ENCODE data around the gene TLE6. TPM values are rescaled to one million over a fixed set of nuclear protein-coding genes. Genes with fewer than 3 reads are reported as not detected.

TLE6 gene
- total and polyA plus RNA-seq, 11 donors: 0.21 to 1.4 (median 0.69) TPM; not detected in 1

GRCh38 chr19:3013263-3013725, 35.9 kb downstream of the TLE6 start:
- Histone ChIP-seq H3K4me1 (no peaks in the 10 kb centered on the region), H3K9me3 (no peaks in the 10 kb centered on the region), H3K4me3 (no peak overlapping the region), H3K36me3 (peaks cover 0 to 72% (median 47%) of the 10 kb centered on the region in 9 donors), H3K27ac (no peak overlapping the region), H3K27me3 (no peaks in the 10 kb centered on the region)
- intact Hi-C loops (cut with DNase I): no loop called here
- WGBS, 4 donors: 79 to 88% (median 84%) methylated on average over 7 of the region's 7 CpGs
- DNase-seq: no peak
- ATAC-seq: no peak
- TF ChIP-seq POLR2A (IDR thresholded peaks at IDR 0.05) (no peak), CTCF (IDR thresholded peaks at IDR 0.05) (no peak)

GRCh38 chr19:3014135-3014534, 36.8 kb downstream of the TLE6 start:
- Histone ChIP-seq H3K4me3 (no peak overlapping the region), H3K27ac (no peak overlapping the region), H3K36me3 (peaks cover 0 to 65% (median 42%) of the 10 kb centered on the region in 9 donors), H3K4me1 (no peaks in the 10 kb centered on the region), H3K27me3 (no peaks in the 10 kb centered on the region), H3K9me3 (no peaks in the 10 kb centered on the region)
- WGBS, 4 donors: 98 to 99% (median 98%) methylated on average over 8 of the region's 8 CpGs
- TF ChIP-seq CTCF (IDR thresholded peaks at IDR 0.05) (no peak), POLR2A (IDR thresholded peaks at IDR 0.05) (no peak)
- DNase-seq (no peak), ATAC-seq (no peak)
- intact Hi-C loops (cut with DNase I): no loop called here

GRCh38 chr19:3015126-3016057, 38.0 kb downstream of the TLE6 start:
- peaks cover 0 to 61% (median 36%) of the 10 kb centered on the region in 9 donors for H3K36me3 ChIP-seq
- intact Hi-C loops (cut with DNase I): no loop called here
- DNase-seq (no peak), ATAC-seq (peak in 1 of 4 donors; percentile 50)
- no peak overlapping the region for H3K27ac ChIP-seq
- H3K9me3 ChIP-seq: no peaks in the 10 kb centered on the region
- no peaks in the 10 kb centered on the region for H3K27me3 ChIP-seq
- no peaks in the 10 kb centered on the region for H3K4me1 ChIP-seq
- TF ChIP-seq CTCF (IDR thresholded peaks at IDR 0.05) (no peak), POLR2A (IDR thresholded peaks at IDR 0.05) (no peak)
- H3K4me3 ChIP-seq: no peak overlapping the region
- WGBS, 4 donors: 94 to 96% (median 95%) methylated on average over 22 of the region's 22 CpGs

GRCh38 chr19:3017923-3018322, 40.6 kb downstream of the TLE6 start:
- peaks cover 0 to 38% (median 21%) of the 10 kb centered on the region in 9 donors for H3K36me3 ChIP-seq
- 88 to 100% (median 96%) methylated on average over 6 to 7 of the region's 7 CpGs for WGBS, 4 donors
- no peak for TF ChIP-seq CTCF (IDR thresholded peaks at IDR 0.05)
- TF ChIP-seq POLR2A (IDR thresholded peaks at IDR 0.05): no peak
- H3K4me3 ChIP-seq: no peak overlapping the region
- H3K4me1 ChIP-seq: no peaks in the 10 kb centered on the region
- no peaks in the 10 kb centered on the region for H3K27me3 ChIP-seq
- intact Hi-C loops (cut with DNase I): no loop called here
- H3K27ac ChIP-seq: no peak overlapping the region
- no peak for DNase-seq
- ATAC-seq: no peak
- no peaks in the 10 kb centered on the region for H3K9me3 ChIP-seq
